ENCODE data around the gene TMEM120A.
"Not testable (repeated sequence)": the region's sequence is repeated elsewhere in the genome, so short reads cannot be mapped to it uniquely, and the experiment has no call there.

The TMEM120A gene

GRCh38 chr7:75994388-75995051 is at the start of gene TMEM120A:
Gene TMEM120A, minus strand, starts transcription at chr7:75994595. Its CDS starts 25 bp downstream, at chr7:75994570.
- H3K4me1 ChIP-seq (ENCODE audit: insufficient read depth, low read length): peaks cover 9% of the 10 kb centered on the region; the same call in 1 of the 2 replicates
- no peaks in the 10 kb centered on the region for H3K36me3 ChIP-seq (ENCODE audit: insufficient read depth, low read length)
- H3K9ac ChIP-seq (ENCODE audit: low read depth, low read length): peak within 1 kb of the TSS; percentile 92
- H3K9me3 ChIP-seq (ENCODE audit: control insufficient read depth, insufficient read depth, low read length): no peaks in the 10 kb centered on the region

GRCh38 chr7:76040126-76040525 is 45.7 kb upstream of the TMEM120A start:
- Histone ChIP-seq H3K9ac (ENCODE audit: low read depth, low read length) (no peak overlapping the region), H3K9me3 (ENCODE audit: control insufficient read depth, insufficient read depth, low read length) (no peaks in the 10 kb centered on the region), H3K4me1 (ENCODE audit: insufficient read depth, low read length) (peaks cover 6% of the 10 kb centered on the region; the same call in 1 of the 2 replicates), H3K36me3 (ENCODE audit: insufficient read depth, low read length) (no peaks in the 10 kb centered on the region)

GRCh38 chr7:76037310-76037709 is 42.9 kb upstream of the TMEM120A start:
- Histone ChIP-seq H3K36me3 (ENCODE audit: insufficient read depth, low read length) (no peaks in the 10 kb centered on the region), H3K4me1 (ENCODE audit: insufficient read depth, low read length) (no peaks in the 10 kb centered on the region), H3K9me3 (ENCODE audit: control insufficient read depth, insufficient read depth, low read length) (no peaks in the 10 kb centered on the region), H3K9ac (ENCODE audit: low read depth, low read length) (no peak overlapping the region)

GRCh38 chr7:76031964-76032363 is 37.6 kb upstream of the TMEM120A start:
- H3K36me3 ChIP-seq (ENCODE audit: insufficient read depth, low read length): no peaks in the 10 kb centered on the region

GRCh38 chr7:76029682-76030081 is 35.3 kb upstream of the TMEM120A start:
- not testable (repeated sequence) for H3K4me1 ChIP-seq (ENCODE audit: insufficient read depth, low read length); H3K9me3 ChIP-seq (ENCODE audit: control insufficient read depth, insufficient read depth, low read length); H3K36me3 ChIP-seq (ENCODE audit: insufficient read depth, low read length); H3K9ac ChIP-seq (ENCODE audit: low read depth, low read length)

More at GRCh38 chr7:76031964-76032363, 37.6 kb upstream of the TMEM120A start:
- H3K9me3 ChIP-seq (ENCODE audit: control insufficient read depth, insufficient read depth, low read length): no peaks in the 10 kb centered on the region
- H3K4me1 ChIP-seq (ENCODE audit: insufficient read depth, low read length): no peaks in the 10 kb centered on the region
- H3K9ac ChIP-seq (ENCODE audit: low read depth, low read length): no peak overlapping the region

- Histone ChIP-seq H3K9ac (ENCODE audit: low read depth, low read length) (no peak overlapping the region), H3K4me1 (ENCODE audit: insufficient read depth, low read length) (no peaks in the 10 kb centered on the region), H3K36me3 (ENCODE audit: insufficient read depth, low read length) (peaks cover 13% of the 10 kb centered on the region)
These were observed 28.6 kb upstream of the TMEM120A start for GRCh38 chr7:76023002-76023401.

GRCh38 chr7:76022026-76022780 is 27.8 kb upstream of the TMEM120A start:
- Histone ChIP-seq H3K36me3 (ENCODE audit: insufficient read depth, low read length) (peaks cover 13% of the 10 kb centered on the region), H3K9me3 (ENCODE audit: control insufficient read depth, insufficient read depth, low read length) (no peaks in the 10 kb centered on the region), H3K9ac (ENCODE audit: low read depth, low read length) (no peak overlapping the region), H3K4me1 (ENCODE audit: insufficient read depth, low read length) (no peaks in the 10 kb centered on the region)

More at GRCh38 chr7:76023002-76023401, 28.6 kb upstream of the TMEM120A start:
- H3K9me3 ChIP-seq (ENCODE audit: control insufficient read depth, insufficient read depth, low read length): no peaks in the 10 kb centered on the region

GRCh38 chr7:76020031-76020714 is 25.8 kb upstream of the TMEM120A start:
- H3K4me1 ChIP-seq (ENCODE audit: insufficient read depth, low read length): no peaks in the 10 kb centered on the region
- H3K36me3 ChIP-seq (ENCODE audit: insufficient read depth, low read length): peaks cover 13% of the 10 kb centered on the region
- no peaks in the 10 kb centered on the region for H3K9me3 ChIP-seq (ENCODE audit: control insufficient read depth, insufficient read depth, low read length)
- no peak overlapping the region for H3K9ac ChIP-seq (ENCODE audit: low read depth, low read length)

GRCh38 chr7:76018520-76018919 is 24.1 kb upstream of the TMEM120A start:
- H3K36me3 ChIP-seq (ENCODE audit: insufficient read depth, low read length): peaks cover 13% of the 10 kb centered on the region
- H3K9ac ChIP-seq (ENCODE audit: low read depth, low read length): not testable (repeated sequence)

GRCh38 chr7:76016191-76016947 is 22.0 kb upstream of the TMEM120A start:
- peaks cover 7% of the 10 kb centered on the region for H3K36me3 ChIP-seq (ENCODE audit: insufficient read depth, low read length)
- H3K9me3 ChIP-seq (ENCODE audit: control insufficient read depth, insufficient read depth, low read length): no peaks in the 10 kb centered on the region
- no peaks in the 10 kb centered on the region for H3K4me1 ChIP-seq (ENCODE audit: insufficient read depth, low read length)
- no peak overlapping the region for H3K9ac ChIP-seq (ENCODE audit: low read depth, low read length)

More at GRCh38 chr7:76018520-76018919, 24.1 kb upstream of the TMEM120A start:
- H3K9me3 ChIP-seq (ENCODE audit: control insufficient read depth, insufficient read depth, low read length); H3K4me1 ChIP-seq (ENCODE audit: insufficient read depth, low read length): not testable (repeated sequence)

GRCh38 chr7:76011442-76011861 is 17.1 kb upstream of the TMEM120A start:
- Histone ChIP-seq H3K36me3 (ENCODE audit: insufficient read depth, low read length) (peaks cover 2% of the 10 kb centered on the region; the same call in 1 of the 2 replicates), H3K9ac (ENCODE audit: low read depth, low read length) (no peak overlapping the region), H3K4me1 (ENCODE audit: insufficient read depth, low read length) (no peaks in the 10 kb centered on the region), H3K9me3 (ENCODE audit: control insufficient read depth, insufficient read depth, low read length) (no peaks in the 10 kb centered on the region)

- Histone ChIP-seq H3K36me3 (ENCODE audit: insufficient read depth, low read length) (peaks cover 2% of the 10 kb centered on the region; the same call in 1 of the 2 replicates), H3K4me1 (ENCODE audit: insufficient read depth, low read length) (no peaks in the 10 kb centered on the region), H3K9me3 (ENCODE audit: control insufficient read depth, insufficient read depth, low read length) (no peaks in the 10 kb centered on the region), H3K9ac (ENCODE audit: low read depth, low read length) (no peak overlapping the region)
These were observed 15.5 kb upstream of the TMEM120A start for GRCh38 chr7:76009672-76010600.

- H3K36me3 ChIP-seq (ENCODE audit: insufficient read depth, low read length): peaks cover 2% of the 10 kb centered on the region; the same call in 1 of the 2 replicates
- H3K9me3 ChIP-seq (ENCODE audit: control insufficient read depth, insufficient read depth, low read length): no peaks in the 10 kb centered on the region
- no peak overlapping the region for H3K9ac ChIP-seq (ENCODE audit: low read depth, low read length)
- H3K4me1 ChIP-seq (ENCODE audit: insufficient read depth, low read length): no peaks in the 10 kb centered on the region
These were observed 13.8 kb upstream of the TMEM120A start for GRCh38 chr7:76008156-76008687.
